H1 (cell line): ENCODE results near the gene USH2A. TPM values are rescaled to one million over a fixed set of nuclear protein-coding genes. Genes with fewer than 3 reads are reported as not detected.

ENCODE experiments used
- CTCF ChIA-PET: fragments of 300-600 bp; sonication (Branson Sonifier 250); formaldehyde crosslinking; loops from one replicate; lab custom pipeline; 2021; ENCODE audit not compliant: partially characterized antibody; lab: Charles Lee
- POLR2A ChIA-PET: fragments of 300-600 bp; sonication (Branson Sonifier 250); formaldehyde crosslinking; loops from one replicate; lab custom pipeline; 2021; ENCODE audit warnings: inconsistent platforms; ENCODE audit not compliant: partially characterized antibody; lab: Charles Lee
- DNase-seq, 2 experiments: peaks; one replicate each; pipeline versions ENCODE4 v3.0.0 to v3.0.0-alpha.2; 2010 to 2022; ENCODE audit warnings: low spot score in 2 of 2, low read depth in 1 of 2, mixed read lengths in 1 of 2
- FAIRE-seq: peaks from 2 replicates; lab custom pipeline; 2011; peaks lifted over from hg19 to GRCh38; lab: Jason Lieb, UNC
- H2AFZ ChIP-seq: 2 replicates; pipeline ENCODE4 v1.8.1; 2012; ENCODE audit warnings: low read length, inconsistent platforms
- H2AK5ac ChIP-seq: 2 replicates; pipeline ENCODE4 v1.6.1; 2013; ENCODE audit warnings: low read depth, low read length
- H2BK120ac ChIP-seq: replicated peaks from 2 replicates; pipeline ENCODE3; 2013; ENCODE audit warnings: low read depth, low read length, inconsistent platforms
- H2BK12ac ChIP-seq: 2 replicates; pipeline ENCODE4 v1.6.1; 2013; ENCODE audit warnings: low read depth, low read length
- H2BK15ac ChIP-seq: 2 replicates; pipeline ENCODE4 v1.6.1; 2013; ENCODE audit warnings: low read length
- H2BK20ac ChIP-seq: 2 replicates; pipeline ENCODE4 v1.6.1; 2013; ENCODE audit warnings: low read length
- H2BK5ac ChIP-seq: 2 replicates; pipeline ENCODE4 v1.6.1; 2013; ENCODE audit warnings: low read depth, low read length
- H3K14ac ChIP-seq: 2 replicates; pipeline ENCODE4 v1.6.1; 2013; ENCODE audit warnings: inconsistent platforms; ENCODE audit not compliant: insufficient read length
- H3K18ac ChIP-seq: 2 replicates; pipeline ENCODE4 v1.6.1; 2013; ENCODE audit warnings: low read length; ENCODE audit errors: extremely low read depth
- H3K23ac ChIP-seq: 2 replicates; pipeline ENCODE4 v1.6.1; 2013; ENCODE audit warnings: inconsistent platforms; ENCODE audit not compliant: insufficient read length
- H3K23me2 ChIP-seq: 2 replicates; pipeline ENCODE4 v1.6.1; 2013; ENCODE audit warnings: low read depth, low read length
- H3K27ac ChIP-seq: 2 replicates; pipeline ENCODE4 v1.6.1; 2011; ENCODE audit warnings: low read depth, low read length, inconsistent platforms
- H3K27me3 ChIP-seq, 4 experiments: replicated peaks in 1 of 4; 1 replicate in 1 of 4; 2 replicates in 3 of 4; pipeline versions ENCODE4 v1.6.1 to v1.8.1; 2011 to 2013; ENCODE audit warnings: low read length in 3 of 4, mild to moderate bottlenecking in 3 of 4, inconsistent platforms in 2 of 4, mixed read lengths in 2 of 4, moderate library complexity in 1 of 4; ENCODE audit not compliant: control insufficient read depth in 3 of 4, insufficient read depth in 3 of 4; ENCODE audit errors: extremely low read depth in 1 of 4
- H3K36me3 ChIP-seq, 4 experiments: 2 replicates each; pipeline versions ENCODE4 v1.6.1 to v1.8.1; 2011 to 2013; ENCODE audit warnings: mild to moderate bottlenecking in 4 of 4, low read length in 3 of 4, moderate library complexity in 2 of 4, control low read depth in 1 of 4, inconsistent platforms in 1 of 4; ENCODE audit not compliant: insufficient read depth in 4 of 4, control insufficient read depth in 2 of 4
- H3K4ac ChIP-seq: replicated peaks from 2 replicates; pipeline ENCODE3; 2013; ENCODE audit warnings: low read length, low read depth, mixed read lengths, inconsistent platforms; ENCODE audit not compliant: insufficient read length
- H3K4me1 ChIP-seq, 4 experiments: replicated peaks in 1 of 4; 1 replicate in 1 of 4; 2 replicates in 3 of 4; pipeline versions ENCODE4 v1.6.1 to v1.8.1; 2011 to 2013; ENCODE audit warnings: low read length in 3 of 4, inconsistent platforms in 2 of 4, mixed read lengths in 1 of 4; ENCODE audit not compliant: insufficient read depth in 4 of 4, control insufficient read depth in 3 of 4
- H3K4me2 ChIP-seq, 2 experiments: 2 replicates each; pipeline versions ENCODE4 v1.6.1 to v1.8.1; 2011 to 2013; ENCODE audit warnings: low read depth in 2 of 2, low read length in 2 of 2, control low read depth in 1 of 2, inconsistent platforms in 1 of 2, mild to moderate bottlenecking in 1 of 2; ENCODE audit not compliant: insufficient read depth in 1 of 2
- H3K4me3 ChIP-seq, 4 experiments: fragments of 200-600, 300-600 bp in 1 of 4; sonication (generic), shearing (Covaris generic), sonication (Bioruptor Twin) in 1 of 4; 2 replicates each; pipeline versions ENCODE4 v1.5.1 to v1.8.1; 2011 to 2016; ENCODE audit warnings: low read length in 4 of 4, low read depth in 3 of 4, control low read depth in 2 of 4, inconsistent platforms in 2 of 4, mild to moderate bottlenecking in 2 of 4, mixed read lengths in 1 of 4, moderate library complexity in 1 of 4; ENCODE audit not compliant: insufficient read depth in 2 of 4; ENCODE audit errors: extremely low read depth in 1 of 4
- H3K56ac ChIP-seq: replicated peaks from 2 replicates; pipeline ENCODE3; 2013; ENCODE audit warnings: low read depth, mild to moderate bottlenecking, mixed read lengths, low read length, inconsistent platforms; ENCODE audit not compliant: insufficient read length
- H3K79me1 ChIP-seq: 2 replicates; pipeline ENCODE4 v1.6.1; 2013; ENCODE audit warnings: low read depth, low read length, control low read depth
- H3K79me2 ChIP-seq, 2 experiments: 2 replicates each; pipeline versions ENCODE4 v1.6.1 to v1.8.1; 2012 to 2013; ENCODE audit warnings: low read length in 2 of 2, mild to moderate bottlenecking in 2 of 2, inconsistent platforms in 1 of 2; ENCODE audit not compliant: insufficient read depth in 2 of 2, control insufficient read depth in 1 of 2
- H3K9ac ChIP-seq, 4 experiments: replicated peaks in 1 of 4; 1 replicate in 1 of 4; 2 replicates in 3 of 4; pipeline versions ENCODE4 v1.6.1 to v1.8.1; 2011 to 2013; ENCODE audit warnings: low read depth in 3 of 4, low read length in 3 of 4, control low read depth in 2 of 4, mild to moderate bottlenecking in 2 of 4, moderate library complexity in 2 of 4, inconsistent platforms in 1 of 4; ENCODE audit errors: extremely low read depth in 1 of 4
- H3K9me3 ChIP-seq, 2 experiments: 2 replicates each; pipeline versions ENCODE4 v1.6.1 to v1.8.1; 2012 to 2013; ENCODE audit warnings: mild to moderate bottlenecking in 2 of 2, moderate library complexity in 2 of 2, control low read depth in 1 of 2, inconsistent platforms in 1 of 2, low read depth in 1 of 2, low read length in 1 of 2, mixed read lengths in 1 of 2; ENCODE audit not compliant: insufficient read depth in 2 of 2
- H4K20me1 ChIP-seq, 2 experiments: replicated peaks in 1 of 2; 2 replicates each; pipeline versions ENCODE3 to v1.8.1; 2011 to 2013; ENCODE audit warnings: inconsistent platforms in 2 of 2, low read length in 2 of 2, mild to moderate bottlenecking in 1 of 2; ENCODE audit not compliant: insufficient read depth in 2 of 2, control insufficient read depth in 1 of 2
- H4K5ac ChIP-seq: 2 replicates; pipeline ENCODE4 v1.6.1; 2013; ENCODE audit warnings: low read length, low read depth, mixed read lengths, inconsistent platforms; ENCODE audit not compliant: insufficient read length
- H4K8ac ChIP-seq: 2 replicates; pipeline ENCODE4 v1.8.0; 2013; ENCODE audit warnings: mild to moderate bottlenecking, moderate library complexity, low read length, inconsistent platforms; ENCODE audit not compliant: insufficient read depth; ENCODE audit errors: extremely low read depth
- H4K91ac ChIP-seq: replicated peaks from 2 replicates; pipeline ENCODE3; 2013; ENCODE audit warnings: low read length, mixed read lengths, inconsistent platforms; ENCODE audit not compliant: insufficient read length
- CBX5 ChIP-seq: fragments of 300-800, 300-1000 bp; sonication (generic); IDR thresholded peaks from 2 replicates; pipeline ENCODE4 v1.7.1; 2016; ENCODE audit warnings: antibody characterized with exemption, low read length, low read depth
- CTBP2 ChIP-seq: IDR thresholded peaks from 2 replicates; pipeline ENCODE4 v1.7.0; 2011; ENCODE audit warnings: borderline replicate concordance, mild to moderate bottlenecking, moderate library complexity, mixed read lengths, low read length; ENCODE audit not compliant: insufficient read depth, insufficient read length
- GTF2F1 ChIP-seq: IDR thresholded peaks from 2 replicates; pipeline ENCODE4 v1.6.1; 2012; ENCODE audit warnings: low read depth, low read length, improper control_type of control experiment, borderline replicate concordance
- JUND ChIP-seq: IDR thresholded peaks from 2 replicates; pipeline ENCODE4 v1.6.1; 2011; ENCODE audit warnings: mild to moderate bottlenecking, improper control_type of control experiment, low read length
- KDM4A ChIP-seq: IDR thresholded peaks from one replicate; pipeline ENCODE4 v1.7.1; 2012; ENCODE audit warnings: low read depth, mild to moderate bottlenecking, moderate library complexity, low read length, inconsistent platforms; ENCODE audit not compliant: severe bottlenecking
- NANOG ChIP-seq: IDR thresholded peaks from 2 replicates; pipeline ENCODE4 v1.6.1; 2011; ENCODE audit warnings: low read length, low read depth, mild to moderate bottlenecking, inconsistent platforms; ENCODE audit not compliant: insufficient read depth, poor library complexity, severe bottlenecking
- RBBP5 ChIP-seq: IDR thresholded peaks from 2 replicates; pipeline ENCODE4 v1.7.1; 2012; ENCODE audit warnings: low read depth, mild to moderate bottlenecking, inconsistent platforms, low read length, moderate library complexity, borderline replicate concordance
- SIN3A ChIP-seq, 2 experiments: IDR thresholded peaks in 1 of 2; conservative IDR thresholded peaks in 1 of 2; 2 replicates each; pipeline ENCODE4 v1.6.1; 2011 to 2012; ENCODE audit warnings: low read length in 2 of 2, improper control_type of control experiment in 1 of 2, low read depth in 1 of 2, mild to moderate bottlenecking in 1 of 2
- SIRT6 ChIP-seq: IDR thresholded peaks from one replicate; pipeline ENCODE4 v1.7.1; 2012; ENCODE audit warnings: low read length, inconsistent platforms
- SUZ12 ChIP-seq: fragments of 200-600 bp; sonication (generic); IDR thresholded peaks from 2 replicates; pipeline ENCODE4 v1.6.1; 2012; ENCODE audit warnings: mild to moderate bottlenecking, inconsistent platforms, low read length, moderate library complexity, mixed read lengths
- TBP ChIP-seq: IDR thresholded peaks from 2 replicates; pipeline ENCODE4 v1.6.1; 2011; ENCODE audit warnings: low read depth, low read length, improper control_type of control experiment
- USF2 ChIP-seq: IDR thresholded peaks from 2 replicates; pipeline ENCODE4 v1.6.1; 2011; ENCODE audit warnings: low read length, improper control_type of control experiment
- YY1 ChIP-seq: IDR thresholded peaks from 2 replicates; pipeline ENCODE4 v1.6.1; 2011; ENCODE audit warnings: low read depth, mild to moderate bottlenecking, low read length
- WGBS, 2 experiments: shearing (Covaris generic) in 1 of 2; methylation state at CpG; one replicate each; pipeline versions ENCODE4 v1.1.6 to v1.1.7; 2013 to 2015; ENCODE audit warnings: low lambda C conversion rate in 2 of 2, mixed read lengths in 2 of 2, inconsistent platforms in 1 of 2, low coverage in 1 of 2, missing lambda C conversion rate in 1 of 2; ENCODE audit not compliant: insufficient replicate concordance in 2 of 2, insufficient coverage in 1 of 2, insufficient read length in 1 of 2; ENCODE audit errors: extremely low coverage in 1 of 2, missing lambda C conversion rate in 1 of 2; 5-methylcytosine and 5-hydroxymethylcytosine counted together
- polyA plus RNA-seq, 7 experiments: library from polyadenylated mRNA; depleted of rRNA in 3 of 7; stranded (reverse) in 5 of 7; unstranded in 2 of 7; fragments of >200 nt in 5 of 7; fragments of 200-250 nt in 2 of 7; gene quantifications; 1 replicate in 5 of 7; 2 replicates in 1 of 7; 4 replicates in 1 of 7; pipeline versions ENCODE4 v1.2.1 to v1.2.3, GENCODE V29; 2011 to 2013; ENCODE audit warnings: missing spikeins in 2 of 7, mixed read lengths in 2 of 7
- total RNA-seq: library from RNA; stranded (reverse); fragmentation: NEBNext Ultra II Directional; extraction: Animal tissue kit (Norgen Biotek cat#: 25700); gene quantifications from 2 replicates; pipeline ENCODE4 v1.2.1, GENCODE V29; 2021

USH2A gene
- total and polyA plus RNA-seq, 2 of the 8 experiments (the other 6 are each of a cell fraction or from before 2014, with no cell fraction given): 0.02 to 0.17 TPM

- H2BK120ac ChIP-seq: no peak overlapping the region
- no peak for FAIRE-seq
- no peak overlapping the region for H4K8ac ChIP-seq
- TF ChIP-seq KDM4A: no peak
- no peak for TF ChIP-seq TBP
- TF ChIP-seq SIRT6: no peak
- TF ChIP-seq SIN3A (conservative IDR thresholded peaks at IDR 0.05 in 1 of 2, IDR thresholded peaks at IDR 0.05 in 1 of 2; ENCODE audit: low read depth in 1 of 2, low read length in 2 of 2): no peak
- no peak for TF ChIP-seq USF2
- TF ChIP-seq GTF2F1: no peak
- TF ChIP-seq CTBP2: no peak
- no peak for TF ChIP-seq SUZ12
- no peak for TF ChIP-seq YY1
- TF ChIP-seq NANOG: no peak
- no peak for TF ChIP-seq RBBP5
- TF ChIP-seq JUND: no peak
- TF ChIP-seq CBX5: no peak
- H3K4me1 ChIP-seq: no peaks in the 10 kb centered on the region
- no peak overlapping the region for H2AK5ac ChIP-seq
- no peak overlapping the region for H3K27ac ChIP-seq
- H4K91ac ChIP-seq: no peak overlapping the region
- no peak overlapping the region for H2AFZ ChIP-seq
- no peak overlapping the region for H3K56ac ChIP-seq
- CTCF ChIA-PET: interaction anchor here (0.7 to 1.1 kb wide), 2 partner anchors 875 to 1110 kb away, joined by 3 to 4 read pairs; no protein-coding TSS in a partner anchor
- H2BK12ac ChIP-seq: no peak overlapping the region
- H3K79me1 ChIP-seq: no peaks in the 10 kb centered on the region
- H3K23me2 ChIP-seq: no peaks in the 10 kb centered on the region
- no peak overlapping the region for H2BK20ac ChIP-seq
- no peak overlapping the region for H3K9ac ChIP-seq
- WGBS, 2 experiments: 92% methylated on average over 3 of the region's 3 CpGs; no CpG with 5 or more reads in 1 of the 2 experiments
- H2BK5ac ChIP-seq: no peak overlapping the region
- no peaks in the 10 kb centered on the region for H4K20me1 ChIP-seq
- H3K4me3 ChIP-seq: no peak overlapping the region
- H4K5ac ChIP-seq: no peak overlapping the region
- POLR2A ChIA-PET: interaction anchor here (0.7 kb wide), 1 partner anchor 65 kb away, joined by 3 read pairs; no protein-coding TSS in a partner anchor
- H3K18ac ChIP-seq: no peak overlapping the region
- no peaks in the 10 kb centered on the region for H3K79me2 ChIP-seq
- no peak overlapping the region for H3K23ac ChIP-seq
- H3K27me3 ChIP-seq: no peaks in the 10 kb centered on the region
- no peak overlapping the region for H3K14ac ChIP-seq
- no peak for DNase-seq
- no peaks in the 10 kb centered on the region for H3K9me3 ChIP-seq
- H3K4me2 ChIP-seq: no peak overlapping the region
- no peak overlapping the region for H3K4ac ChIP-seq
- no peak overlapping the region for H2BK15ac ChIP-seq
- no peaks in the 10 kb centered on the region for H3K36me3 ChIP-seq
Observed at GRCh38 chr1:215875236-215875635, 548.0 kb downstream of the USH2A start.
